GM19193 (cell line): ENCODE data around the gene GIT1.

Experiments used
- POLR2A ChIP-seq: IDR thresholded peaks from 4 replicates; pipeline ENCODE4 v1.6.1; 2011; ENCODE audit not compliant: insufficient read depth, insufficient read length; ENCODE audit errors: extremely low read depth

GIT1 gene

DNA sequence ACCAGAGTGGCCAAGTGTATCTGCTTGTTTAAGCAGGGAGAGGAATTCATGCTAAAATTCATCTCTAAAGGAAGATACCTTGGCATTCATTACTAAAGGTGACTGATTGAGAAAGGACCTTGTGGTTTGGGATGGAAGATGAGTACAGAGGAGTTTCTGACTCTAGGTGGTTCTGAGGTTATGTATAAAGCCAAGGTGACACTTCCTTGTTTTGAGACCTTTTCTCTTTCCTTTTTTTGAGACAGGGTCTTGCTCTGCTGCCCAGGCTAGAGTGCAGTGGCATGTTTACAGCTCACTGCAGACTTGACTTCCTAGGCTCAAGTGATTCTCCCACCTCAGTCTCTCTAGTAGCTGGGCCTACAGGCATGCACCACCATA is 31.7 kb downstream of the GIT1 start:
- no peak for TF ChIP-seq POLR2A

- no peak for TF ChIP-seq POLR2A
Observed at GRCh38 chr17:29557085-29557738, 32.2 kb downstream of the GIT1 start.

DNA sequence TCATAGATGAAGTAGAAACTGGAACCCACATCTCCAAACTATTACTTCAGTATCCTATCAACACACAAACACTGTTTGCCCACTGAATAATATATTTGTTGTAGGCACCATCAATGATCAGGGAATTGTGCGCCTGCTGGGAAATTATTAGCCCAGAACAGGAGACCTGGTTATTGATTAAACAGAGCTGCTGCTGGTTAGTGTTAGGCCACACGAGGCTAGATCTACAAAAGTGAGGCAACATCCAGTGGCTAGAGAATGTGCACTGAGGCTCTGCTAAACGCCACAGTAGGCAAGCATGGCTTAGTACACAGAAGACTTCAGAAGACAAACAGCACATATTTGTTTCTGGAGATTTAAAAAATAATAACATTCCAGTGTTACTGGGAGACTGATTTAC is 33.6 kb downstream of the GIT1 start:
- no peak for TF ChIP-seq POLR2A

DNA sequence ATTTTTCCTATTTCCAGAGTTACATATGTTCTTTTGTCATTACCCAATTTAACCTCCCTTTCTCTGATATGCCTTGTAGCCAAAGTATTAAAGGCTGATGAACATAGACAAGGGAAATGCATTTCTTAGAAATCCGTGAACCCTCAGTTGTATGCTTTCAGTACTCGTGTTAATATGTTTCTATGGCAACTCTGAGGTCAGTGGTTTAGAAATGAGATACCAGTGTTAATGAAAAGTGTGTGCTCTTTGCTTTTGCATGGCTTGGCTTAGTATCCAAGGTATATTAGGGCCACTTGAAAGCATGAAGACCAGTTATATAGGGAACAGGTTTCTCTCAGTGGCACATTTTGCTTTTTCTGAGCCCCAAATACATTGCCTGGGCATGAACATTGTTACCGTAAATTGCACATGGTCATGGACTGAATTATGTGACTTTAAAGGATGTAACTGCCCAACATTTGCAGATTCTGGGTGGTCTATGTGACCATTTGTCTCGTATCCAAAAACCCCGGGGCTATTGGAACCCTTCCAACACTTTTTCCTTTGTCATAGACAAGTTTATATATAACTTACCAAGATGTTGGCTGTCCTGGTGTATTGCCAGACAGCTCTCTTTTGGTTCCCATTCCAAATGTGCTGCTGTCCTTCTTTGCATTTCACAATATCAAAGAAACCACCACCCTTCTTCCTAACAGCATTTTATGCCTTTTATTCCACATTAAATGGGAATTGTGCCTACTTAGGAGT is 40.1 kb downstream of the GIT1 start:
- no peak for TF ChIP-seq POLR2A

GRCh38 chr17:29546830-29547229 is 42.6 kb downstream of the GIT1 start:
- no peak for TF ChIP-seq POLR2A

GRCh38 chr17:29546085-29546484 is 43.4 kb downstream of the GIT1 start:
- TF ChIP-seq POLR2A = no peak

- no peak for TF ChIP-seq POLR2A
Observed at GRCh38 chr17:29544066-29544465, 45.4 kb downstream of the GIT1 start.

DNA sequence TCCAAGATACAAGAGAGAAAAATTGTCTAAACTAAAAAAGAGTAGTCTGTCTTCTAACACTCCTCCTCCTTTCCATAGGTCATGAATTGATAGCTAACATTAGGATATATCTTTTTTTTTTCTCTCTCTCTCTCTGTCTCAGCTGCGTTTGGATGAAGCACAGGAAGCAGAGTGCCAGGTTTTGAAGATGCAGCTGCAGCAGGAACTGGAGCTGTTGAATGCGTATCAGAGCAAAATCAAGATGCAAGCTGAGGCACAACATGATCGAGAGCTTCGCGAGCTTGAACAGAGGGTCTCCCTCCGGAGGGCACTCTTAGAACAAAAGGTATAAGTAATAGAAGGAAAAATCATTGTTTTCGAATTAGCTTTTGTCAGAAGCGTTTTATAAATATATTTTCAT is 55.5 kb downstream of the GIT1 start:
- no peak for TF ChIP-seq POLR2A

- TF ChIP-seq POLR2A = no peak
Observed at GRCh38 chr17:29526322-29526721, 63.1 kb downstream of the GIT1 start.

DNA sequence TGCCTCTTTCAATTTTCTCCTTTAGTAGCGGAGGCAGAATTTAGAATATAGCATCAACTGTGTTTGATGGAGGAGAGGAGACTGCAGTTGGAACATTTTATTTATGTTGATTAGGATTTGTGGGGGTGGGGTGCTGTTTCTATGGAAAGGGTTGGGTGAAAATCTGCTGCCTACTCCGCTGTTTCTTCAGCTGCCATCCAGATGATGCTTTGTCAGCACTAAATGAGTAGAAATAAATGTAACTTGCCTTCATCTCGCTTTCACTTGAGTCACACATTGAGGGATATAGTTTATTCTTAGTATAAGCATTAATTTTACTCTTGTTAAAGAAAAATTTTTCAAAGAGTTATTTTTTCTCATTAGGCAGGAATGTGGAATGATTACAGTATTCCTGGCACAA is 64.8 kb downstream of the GIT1 start:
- TF ChIP-seq POLR2A = no peak
